Neural progenitor cell (in vitro differentiated cells): ENCODE results near the gene CENPO. TPM values are rescaled to one million over a fixed set of nuclear protein-coding genes. Genes with fewer than 3 reads are reported as not detected.

ENCODE experiments used
- DNase-seq: peaks from one replicate; pipeline ENCODE4 v3.0.0-alpha.2; 2016; ENCODE audit warnings: low spot score
- H2AFZ ChIP-seq: fragments of 200-600 bp; sonication (generic); replicated peaks from 2 replicates; pipeline ENCODE4 v1.6.1; 2016; ENCODE audit warnings: antibody characterized with exemption
- H3F3A ChIP-seq: fragments of 200-600 bp; sonication (generic); 2 replicates; pipeline ENCODE4 v1.6.1; 2016; ENCODE audit warnings: antibody characterized with exemption, low read depth
- H3K27ac ChIP-seq: fragments of 200-600 bp; sonication (generic); 2 replicates; pipeline ENCODE4 v1.5.1; 2016; ENCODE audit warnings: mild to moderate bottlenecking
- H3K27me3 ChIP-seq: fragments of 200-600 bp; sonication (generic); 2 replicates; pipeline ENCODE4 v1.6.1; 2016; ENCODE audit warnings: mild to moderate bottlenecking, moderate library complexity
- H3K36me3 ChIP-seq: fragments of 200-600 bp; sonication (generic); 2 replicates; pipeline ENCODE4 v1.5.1; 2016
- H3K4me1 ChIP-seq: fragments of 200-600 bp; sonication (generic); 2 replicates; pipeline ENCODE4 v1.6.1; 2016; ENCODE audit warnings: mixed run types
- H3K4me2 ChIP-seq: fragments of 200-600 bp; sonication (generic); 2 replicates; pipeline ENCODE4 v1.6.1; 2016
- H3K4me3 ChIP-seq: fragments of 200-600 bp; sonication (generic); 2 replicates; pipeline ENCODE4 v1.5.1; 2016
- H3K79me2 ChIP-seq: fragments of 200-600 bp; sonication (generic); 2 replicates; pipeline ENCODE4 v1.6.1; 2016; ENCODE audit warnings: low read depth
- H3K9ac ChIP-seq: fragments of 200-600 bp; sonication (generic); 2 replicates; pipeline ENCODE4 v1.6.1; 2016
- H3K9me3 ChIP-seq: fragments of 200-600 bp; sonication (generic); 2 replicates; pipeline ENCODE4 v1.5.1; 2016; ENCODE audit warnings: low read depth
- H4K20me1 ChIP-seq: fragments of 200-600 bp; sonication (generic); 2 replicates; pipeline ENCODE4 v1.6.1; 2016; ENCODE audit warnings: low read depth
- H3K27ac Mint-ChIP-seq: 3 replicates; pipeline ENCODE4 v1.8.0; 2021; ENCODE audit warnings: mixed read lengths
- H3K27me3 Mint-ChIP-seq: 2 replicates; pipeline ENCODE4 v1.8.0; 2022; ENCODE audit warnings: low read depth, mild to moderate bottlenecking, inconsistent platforms, moderate library complexity, mixed read lengths; ENCODE audit not compliant: insufficient read depth
- H3K36me3 Mint-ChIP-seq: 3 replicates; pipeline ENCODE4 v1.8.0; 2021; ENCODE audit warnings: mixed read lengths
- H3K4me1 Mint-ChIP-seq: 3 replicates; pipeline ENCODE4 v1.8.0; 2021; ENCODE audit warnings: mixed read lengths
- H3K4me3 Mint-ChIP-seq: 3 replicates; pipeline ENCODE4 v1.8.0; 2021; ENCODE audit warnings: mild to moderate bottlenecking, moderate library complexity, mixed read lengths
- H3K9me3 Mint-ChIP-seq: 3 replicates; pipeline ENCODE4 v1.8.0; 2020; ENCODE audit warnings: mixed read lengths
- EZH2 ChIP-seq: fragments of 200-600 bp; sonication (generic); IDR thresholded peaks from 2 replicates; pipeline ENCODE4 v1.6.1; 2017; ENCODE audit warnings: antibody characterized with exemption, mild to moderate bottlenecking, moderate library complexity
- EZH2phosphoT487 ChIP-seq: fragments of 200-600 bp; sonication (generic); IDR thresholded peaks from 2 replicates; pipeline ENCODE4 v1.6.1; 2017; ENCODE audit warnings: antibody characterized with exemption
- total RNA-seq: library from RNA; depleted of rRNA; stranded (reverse); fragments of >200 nt; gene quantifications from 2 replicates; pipeline ENCODE4 v1.2.3, GENCODE V29; 2015; ENCODE audit warnings: low replicate concordance
- TF ChIP-seq, protein P1 (sequence below): fragments of 200-600 bp; sonication (generic); IDR thresholded peaks from 2 replicates; pipeline ENCODE4 v1.5.1; 2017; ENCODE audit warnings: antibody characterized with exemption, mild to moderate bottlenecking

Gene CENPO
- total RNA-seq, 1 donor from 2014 or later: 50.6 TPM

DNA sequence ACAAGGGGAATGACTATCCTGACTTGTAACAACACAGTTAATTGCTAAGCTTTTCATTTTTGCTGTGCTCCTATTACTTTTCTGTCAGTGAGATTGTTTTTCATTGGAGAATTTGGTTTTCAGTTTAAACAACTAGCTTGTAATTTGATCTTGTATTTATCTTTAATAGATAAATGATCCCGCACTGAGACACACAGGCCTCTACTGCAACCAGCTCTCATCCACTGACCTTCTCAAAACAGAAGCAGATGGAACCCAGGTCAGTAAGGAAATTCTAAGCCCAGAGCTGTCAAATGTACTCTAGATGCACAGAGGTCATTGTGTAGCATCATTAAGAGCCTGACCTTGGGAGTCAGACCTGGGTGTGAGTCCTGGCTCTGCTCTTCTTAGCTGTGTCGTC is 30.7 kb upstream of the CENPO start:
- H3K4me3 ChIP-seq: no peak overlapping the region
- Mint-ChIP-seq H3K36me3 (peaks cover 25% of the 10 kb centered on the region), H3K27ac (no peak overlapping the region), H3K9me3 (no peaks in the 10 kb centered on the region), H3K4me1 (peaks cover 9% of the 10 kb centered on the region), H3K27me3 (no peaks in the 10 kb centered on the region), H3K4me3 (no peak overlapping the region)
- H3K79me2 ChIP-seq: no peaks in the 10 kb centered on the region
- no peaks in the 10 kb centered on the region for H3K27me3 ChIP-seq
- peaks cover 11% of the 10 kb centered on the region for H3K4me1 ChIP-seq
- no peak overlapping the region for H3K9ac ChIP-seq
- H4K20me1 ChIP-seq: no peaks in the 10 kb centered on the region
- H2AFZ ChIP-seq: no peak overlapping the region
- H3K36me3 ChIP-seq: no peaks in the 10 kb centered on the region
- no peak for DNase-seq
- no peak overlapping the region for H3K27ac ChIP-seq
- peaks cover 5% of the 10 kb centered on the region for H3F3A ChIP-seq
- H3K4me2 ChIP-seq: no peak overlapping the region
- no peaks in the 10 kb centered on the region for H3K9me3 ChIP-seq
- TF ChIP-seq EZH2phosphoT487: no peak

DNA sequence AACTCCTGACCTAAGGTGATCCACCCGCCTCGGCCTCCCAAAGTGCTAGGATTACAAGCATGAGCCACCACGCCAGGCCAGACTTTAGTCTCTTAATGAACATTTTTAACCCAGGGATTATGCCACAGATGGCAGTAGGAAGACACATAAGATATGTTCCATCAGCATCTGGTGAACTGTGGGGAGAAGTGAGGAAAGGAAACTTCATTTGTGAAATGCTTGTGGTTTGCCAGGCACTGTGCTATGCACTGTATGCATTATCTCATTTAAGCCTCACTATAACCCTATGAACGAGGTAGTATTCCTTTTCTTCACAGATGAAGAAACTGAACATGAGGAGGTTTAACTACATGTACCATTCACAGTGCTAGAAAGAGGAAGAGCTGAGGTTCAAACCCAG is 29.4 kb upstream of the CENPO start:
- H3K27me3 Mint-ChIP-seq: no peaks in the 10 kb centered on the region
- H3K4me1 ChIP-seq: peaks cover 11% of the 10 kb centered on the region
- H3K4me3 Mint-ChIP-seq: no peak overlapping the region
- TF ChIP-seq EZH2phosphoT487: no peak
- TF ChIP-seq, protein P1, sequence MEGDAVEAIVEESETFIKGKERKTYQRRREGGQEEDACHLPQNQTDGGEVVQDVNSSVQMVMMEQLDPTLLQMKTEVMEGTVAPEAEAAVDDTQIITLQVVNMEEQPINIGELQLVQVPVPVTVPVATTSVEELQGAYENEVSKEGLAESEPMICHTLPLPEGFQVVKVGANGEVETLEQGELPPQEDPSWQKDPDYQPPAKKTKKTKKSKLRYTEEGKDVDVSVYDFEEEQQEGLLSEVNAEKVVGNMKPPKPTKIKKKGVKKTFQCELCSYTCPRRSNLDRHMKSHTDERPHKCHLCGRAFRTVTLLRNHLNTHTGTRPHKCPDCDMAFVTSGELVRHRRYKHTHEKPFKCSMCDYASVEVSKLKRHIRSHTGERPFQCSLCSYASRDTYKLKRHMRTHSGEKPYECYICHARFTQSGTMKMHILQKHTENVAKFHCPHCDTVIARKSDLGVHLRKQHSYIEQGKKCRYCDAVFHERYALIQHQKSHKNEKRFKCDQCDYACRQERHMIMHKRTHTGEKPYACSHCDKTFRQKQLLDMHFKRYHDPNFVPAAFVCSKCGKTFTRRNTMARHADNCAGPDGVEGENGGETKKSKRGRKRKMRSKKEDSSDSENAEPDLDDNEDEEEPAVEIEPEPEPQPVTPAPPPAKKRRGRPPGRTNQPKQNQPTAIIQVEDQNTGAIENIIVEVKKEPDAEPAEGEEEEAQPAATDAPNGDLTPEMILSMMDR: no peak
- no peak for TF ChIP-seq EZH2
- peaks cover 2% of the 10 kb centered on the region for H3K36me3 ChIP-seq
- no peaks in the 10 kb centered on the region for H3K27me3 ChIP-seq
- H3F3A ChIP-seq: peaks cover 5% of the 10 kb centered on the region
- no peak overlapping the region for H3K27ac ChIP-seq
- H3K4me2 ChIP-seq: no peak overlapping the region
- H3K4me3 ChIP-seq: no peak overlapping the region
- DNase-seq: no peak
- H4K20me1 ChIP-seq: no peaks in the 10 kb centered on the region
- H3K36me3 Mint-ChIP-seq: peaks cover 22% of the 10 kb centered on the region
- peaks cover 9% of the 10 kb centered on the region for H3K4me1 Mint-ChIP-seq
- no peak overlapping the region for H3K9ac ChIP-seq
- no peaks in the 10 kb centered on the region for H3K9me3 Mint-ChIP-seq
- H3K79me2 ChIP-seq: no peaks in the 10 kb centered on the region
- no peaks in the 10 kb centered on the region for H3K9me3 ChIP-seq
- no peak overlapping the region for H3K27ac Mint-ChIP-seq
- no peak overlapping the region for H2AFZ ChIP-seq

DNA sequence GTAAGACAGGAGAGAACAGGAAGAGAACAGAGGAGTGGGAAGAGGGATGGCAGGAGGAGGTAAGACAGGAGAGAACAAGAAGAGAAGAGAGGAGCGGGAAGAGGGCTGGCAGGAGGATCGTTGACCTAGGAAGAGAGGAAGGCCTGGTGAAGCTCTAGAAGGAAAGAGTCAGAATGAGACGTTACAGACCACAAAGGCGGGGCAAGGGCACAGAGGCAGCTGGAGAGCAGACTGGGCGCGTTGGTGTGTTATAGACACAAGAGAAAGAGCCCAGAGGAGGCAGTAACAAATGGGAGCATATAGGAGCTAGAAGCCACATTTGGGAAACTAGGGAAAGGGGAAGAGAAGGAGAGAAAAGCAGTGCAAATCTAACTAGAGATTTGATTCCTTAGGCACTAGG is 26.6 kb upstream of the CENPO start:
- Histone ChIP-seq H3K9ac (no peak overlapping the region), H3F3A (peaks cover 5% of the 10 kb centered on the region), H3K27me3 (no peaks in the 10 kb centered on the region), H2AFZ (no peak overlapping the region), H3K4me2 (no peak overlapping the region), H4K20me1 (no peaks in the 10 kb centered on the region), H3K9me3 (no peaks in the 10 kb centered on the region), H3K27ac (no peak overlapping the region), H3K4me1 (peaks cover 8% of the 10 kb centered on the region), H3K79me2 (no peaks in the 10 kb centered on the region), H3K4me3 (no peak overlapping the region), H3K36me3 (peaks cover 8% of the 10 kb centered on the region)
- TF ChIP-seq, protein P1: no peak
- TF ChIP-seq EZH2phosphoT487 (no peak), EZH2 (no peak)
- H3K9me3 Mint-ChIP-seq: no peaks in the 10 kb centered on the region
- H3K4me3 Mint-ChIP-seq: no peak overlapping the region
- DNase-seq: no peak
- no peaks in the 10 kb centered on the region for H3K27me3 Mint-ChIP-seq
- peaks cover 26% of the 10 kb centered on the region for H3K36me3 Mint-ChIP-seq
- H3K27ac Mint-ChIP-seq: no peak overlapping the region
- peaks cover 8% of the 10 kb centered on the region for H3K4me1 Mint-ChIP-seq

DNA sequence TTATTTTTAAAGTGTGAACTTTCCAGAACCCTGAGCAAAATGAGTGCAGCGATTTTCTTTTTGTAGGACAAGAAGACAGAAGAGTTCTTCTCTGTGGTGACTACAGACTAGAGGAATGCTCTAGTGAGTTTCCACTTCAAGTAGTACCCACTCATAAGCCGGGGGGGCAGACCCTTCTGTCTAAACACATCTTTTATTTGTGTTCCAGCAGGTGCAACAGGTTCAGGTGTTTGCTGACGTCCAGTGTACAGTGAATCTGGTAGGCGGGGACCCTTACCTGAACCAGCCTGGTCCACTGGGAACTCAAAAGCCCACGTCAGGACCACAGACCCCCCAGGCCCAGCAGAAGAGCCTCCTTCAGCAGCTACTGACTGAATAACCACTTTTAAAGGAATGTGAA is 25.2 kb upstream of the CENPO start:
- no peak overlapping the region for H3K9ac ChIP-seq

More for the DNA sequence above, 25.2 kb upstream of the CENPO start:
- H3K27ac ChIP-seq: no peak overlapping the region
- H4K20me1 ChIP-seq: no peaks in the 10 kb centered on the region
- Mint-ChIP-seq H3K4me3 (no peak overlapping the region), H3K4me1 (peaks cover 5% of the 10 kb centered on the region), H3K9me3 (no peaks in the 10 kb centered on the region), H3K27ac (no peak overlapping the region), H3K27me3 (no peaks in the 10 kb centered on the region), H3K36me3 (peaks cover 21% of the 10 kb centered on the region)
- H3K4me1 ChIP-seq: no peaks in the 10 kb centered on the region
- no peak overlapping the region for H3K4me3 ChIP-seq
- H3K27me3 ChIP-seq: no peaks in the 10 kb centered on the region
- no peaks in the 10 kb centered on the region for H3K9me3 ChIP-seq
- peaks cover 8% of the 10 kb centered on the region for H3K36me3 ChIP-seq
- no peak overlapping the region for H3K4me2 ChIP-seq
- no peak for DNase-seq
- H3F3A ChIP-seq: peaks cover 7% of the 10 kb centered on the region
- TF ChIP-seq EZH2phosphoT487 (no peak), EZH2 (no peak)
- TF ChIP-seq, protein P1: no peak
- no peaks in the 10 kb centered on the region for H3K79me2 ChIP-seq
- H2AFZ ChIP-seq: no peak overlapping the region
